ENCODE measurements around the gene ETV6.

The ETV6 gene

DNA sequence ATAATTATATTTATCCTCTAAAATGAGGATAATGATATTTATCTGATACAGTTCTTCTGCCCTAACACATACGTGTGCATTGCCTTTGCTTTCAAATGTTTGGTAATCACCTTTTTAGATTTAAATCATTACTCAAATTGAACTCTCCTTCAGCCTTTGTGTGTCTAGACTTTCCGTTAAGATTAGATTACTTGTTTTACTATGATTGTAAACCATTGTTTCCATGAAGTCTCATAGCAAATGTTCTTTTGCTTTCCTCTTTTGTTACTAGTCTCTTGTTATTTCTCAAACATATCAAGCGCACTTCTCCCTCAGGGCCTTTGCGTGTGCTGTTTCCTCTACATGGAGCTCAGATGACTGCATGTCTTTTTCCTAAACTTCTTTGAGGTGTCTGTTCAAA lies 63.7 kb downstream of the ETV6 start:
- TF ChIP-seq CTCF (IDR thresholded peaks at IDR 0.05; ENCODE audit: low read depth, low read length): no peak
- in situ Hi-C loops (cut with HindIII; ENCODE audit: low sequenced_read_pairs): no loop called here
- no peak for DNase-seq (ENCODE audit: low read depth, low spot score)
- H3K4me3 ChIP-seq (ENCODE audit: low read depth, low read length): no peak overlapping the region

- DNase-seq (ENCODE audit: low read depth, low spot score): no peak
- in situ Hi-C loops (cut with HindIII; ENCODE audit: low sequenced_read_pairs): no loop called here
- no peak for TF ChIP-seq CTCF (IDR thresholded peaks at IDR 0.05; ENCODE audit: low read depth, low read length)
- H3K4me3 ChIP-seq (ENCODE audit: low read depth, low read length): no peak overlapping the region
These were observed 65.2 kb downstream of the ETV6 start for GRCh38 chr12:11714626-11715025.

- DNase-seq (ENCODE audit: low read depth, low spot score): no peak
These were observed 66.1 kb downstream of the ETV6 start for GRCh38 chr12:11715621-11716020.

GRCh38 chr12:11716794-11717518 lies 67.5 kb downstream of the ETV6 start:
- TF ChIP-seq CTCF (IDR thresholded peaks at IDR 0.05; ENCODE audit: low read depth, low read length): no peak
- no peak overlapping the region for H3K4me3 ChIP-seq (ENCODE audit: low read depth, low read length)
- in situ Hi-C loops (cut with HindIII; ENCODE audit: low sequenced_read_pairs): no loop called here
- DNase-seq (ENCODE audit: low read depth, low spot score): peak; percentile 48

More at GRCh38 chr12:11715621-11716020, 66.1 kb downstream of the ETV6 start:
- no peak overlapping the region for H3K4me3 ChIP-seq (ENCODE audit: low read depth, low read length)
- no peak for TF ChIP-seq CTCF (IDR thresholded peaks at IDR 0.05; ENCODE audit: low read depth, low read length)
- in situ Hi-C loops (cut with HindIII; ENCODE audit: low sequenced_read_pairs): no loop called here

GRCh38 chr12:11717519-11717961 lies 68.1 kb downstream of the ETV6 start:
- no peak overlapping the region for H3K4me3 ChIP-seq (ENCODE audit: low read depth, low read length)
- TF ChIP-seq CTCF (IDR thresholded peaks at IDR 0.05; ENCODE audit: low read depth, low read length): no peak
- DNase-seq (ENCODE audit: low read depth, low spot score): peak; percentile 56
- in situ Hi-C loops (cut with HindIII; ENCODE audit: low sequenced_read_pairs): no loop called here

DNA sequence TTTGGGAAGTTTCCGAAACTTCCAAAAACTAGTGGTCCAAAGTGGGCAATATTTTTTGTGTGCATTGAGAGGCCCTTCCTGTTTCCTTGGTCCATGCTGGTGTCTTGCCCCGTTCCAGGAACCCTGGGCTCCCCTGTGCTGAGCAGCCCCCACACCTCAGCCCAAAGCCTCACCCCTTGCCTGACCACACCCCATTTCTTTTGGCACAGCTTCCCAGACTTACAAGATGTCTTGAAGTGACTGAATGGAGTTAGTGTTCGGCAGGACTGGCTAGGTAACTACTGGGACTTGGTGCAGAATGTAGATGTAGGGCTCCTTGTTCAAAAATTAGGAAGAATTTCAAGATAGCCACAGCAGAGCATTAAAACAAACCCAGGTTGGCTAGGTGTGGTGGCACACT lies 68.6 kb downstream of the ETV6 start:
- in situ Hi-C loops (cut with HindIII; ENCODE audit: low sequenced_read_pairs): no loop called here
- DNase-seq (ENCODE audit: low read depth, low spot score): no peak
- H3K4me3 ChIP-seq (ENCODE audit: low read depth, low read length): no peak overlapping the region
- TF ChIP-seq CTCF (IDR thresholded peaks at IDR 0.05; ENCODE audit: low read depth, low read length): no peak
